Fibroblast of skin of left biceps (primary cell): ENCODE data around the gene HHAT.
"Not testable (repeated sequence)": the region's sequence is repeated elsewhere in the genome, so short reads cannot be mapped to it uniquely, and the experiment has no call there.

Experiments used
- DNase-seq, 2 experiments: peaks; one replicate each; pipeline ENCODE4 v3.0.0-alpha.2; 2013; ENCODE audit warnings: low read depth in 2 of 2

The HHAT gene

DNA sequence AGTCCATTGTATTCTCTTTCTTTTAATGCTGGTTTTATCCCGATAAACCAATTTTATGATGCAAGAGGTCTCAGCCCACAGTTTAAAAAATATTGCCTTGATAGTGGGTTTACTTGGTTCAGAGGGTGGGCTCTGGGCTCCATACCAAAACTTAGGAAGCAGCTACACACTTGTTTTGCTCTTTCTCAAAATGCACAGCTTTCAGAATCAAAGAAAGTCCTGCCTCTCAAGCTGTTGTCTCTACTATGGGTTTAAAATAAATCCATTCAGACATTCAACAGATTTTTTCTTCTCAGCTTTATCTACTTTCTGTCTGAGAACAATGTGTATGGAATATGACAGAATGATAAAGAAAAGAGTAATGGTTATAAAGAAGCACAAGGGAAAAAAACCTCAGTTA, 14.8 kb upstream of the HHAT start:
- no peak for DNase-seq

GRCh38 chr1:210315529-210315928, 13.2 kb upstream of the HHAT start:
- no peak for DNase-seq

DNA sequence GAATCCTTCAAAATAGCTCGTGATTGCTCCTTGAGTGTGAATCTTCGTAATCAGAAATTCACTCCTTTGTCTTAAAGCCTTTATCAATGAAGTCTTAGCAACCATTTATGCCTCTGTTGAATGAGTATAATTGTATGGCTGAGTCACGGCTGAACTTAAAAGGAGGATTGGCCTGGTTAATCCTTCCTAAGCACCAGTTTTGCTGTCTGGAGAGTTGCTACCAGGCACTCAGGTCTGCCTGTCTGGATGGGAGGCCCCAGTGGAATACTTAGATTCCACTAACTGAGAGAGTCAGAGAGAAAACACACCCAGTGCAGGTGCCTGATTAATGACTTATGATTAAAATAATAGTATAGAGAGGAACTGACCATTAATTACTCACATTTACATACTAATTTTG, 7.6 kb upstream of the HHAT start:
- no peak for DNase-seq

DNA sequence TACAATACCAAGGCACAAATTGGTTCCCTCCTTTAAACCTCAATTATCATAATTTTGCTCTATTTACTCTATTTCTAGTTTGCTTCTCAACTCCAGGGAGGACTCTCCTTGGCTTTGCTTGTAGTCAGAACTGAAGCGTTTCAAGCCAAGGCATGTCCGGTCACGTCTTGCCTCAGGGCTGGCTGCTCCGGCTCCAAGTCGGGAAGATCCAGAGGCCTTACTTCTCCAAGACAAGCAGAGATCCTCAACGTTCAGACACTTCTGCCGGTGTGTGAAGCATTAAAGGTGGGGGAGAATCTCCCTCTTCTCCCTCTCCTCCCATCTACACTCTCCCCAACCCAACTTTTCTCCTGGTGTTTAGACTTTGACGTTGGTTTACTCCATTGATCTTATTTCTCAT, 7.2 kb upstream of the HHAT start:
- no peak for DNase-seq

GRCh38 chr1:210323957-210324356, 4.7 kb upstream of the HHAT start:
- DNase-seq = no peak

DNA sequence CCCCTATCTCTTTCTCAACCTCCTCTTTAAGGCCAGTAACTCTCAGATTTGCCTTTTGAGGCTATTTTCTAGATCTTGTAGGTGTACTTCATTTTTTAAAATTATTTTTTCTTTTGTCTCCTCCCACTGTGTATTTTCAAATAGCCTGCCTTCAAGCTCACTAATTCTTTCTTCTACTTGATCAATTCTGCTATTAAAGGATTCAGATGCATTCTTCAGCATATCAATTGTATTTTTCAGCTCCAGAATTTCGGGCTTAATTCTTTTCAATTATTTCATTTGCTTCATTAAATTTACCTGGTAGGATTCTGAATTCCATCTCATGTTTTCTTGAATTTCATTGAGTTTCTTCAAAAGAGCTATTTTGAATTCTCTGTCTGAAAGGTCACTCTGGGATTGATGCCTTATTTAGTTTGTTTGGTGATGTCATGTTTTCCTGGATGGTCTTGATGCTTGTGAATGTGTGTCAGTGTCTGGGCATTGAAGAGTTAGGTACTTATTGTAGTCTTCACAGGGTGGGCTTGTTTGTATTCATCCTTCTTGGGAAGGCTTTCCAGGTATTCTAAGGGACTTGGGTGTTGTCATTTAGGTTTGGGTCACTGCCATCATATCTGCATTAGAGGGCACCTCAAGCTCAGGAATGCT, 3.6 kb upstream of the HHAT start:
- no peak for DNase-seq

GRCh38 chr1:210328032-210328745, 513 bp upstream of the HHAT start:
- no peak for DNase-seq

GRCh38 chr1:210330279-210330866, 1.7 kb downstream of the HHAT start:
- DNase-seq = no peak

- no peak for DNase-seq
Measured at GRCh38 chr1:210332233-210332632, 3.5 kb downstream of the HHAT start.

DNA sequence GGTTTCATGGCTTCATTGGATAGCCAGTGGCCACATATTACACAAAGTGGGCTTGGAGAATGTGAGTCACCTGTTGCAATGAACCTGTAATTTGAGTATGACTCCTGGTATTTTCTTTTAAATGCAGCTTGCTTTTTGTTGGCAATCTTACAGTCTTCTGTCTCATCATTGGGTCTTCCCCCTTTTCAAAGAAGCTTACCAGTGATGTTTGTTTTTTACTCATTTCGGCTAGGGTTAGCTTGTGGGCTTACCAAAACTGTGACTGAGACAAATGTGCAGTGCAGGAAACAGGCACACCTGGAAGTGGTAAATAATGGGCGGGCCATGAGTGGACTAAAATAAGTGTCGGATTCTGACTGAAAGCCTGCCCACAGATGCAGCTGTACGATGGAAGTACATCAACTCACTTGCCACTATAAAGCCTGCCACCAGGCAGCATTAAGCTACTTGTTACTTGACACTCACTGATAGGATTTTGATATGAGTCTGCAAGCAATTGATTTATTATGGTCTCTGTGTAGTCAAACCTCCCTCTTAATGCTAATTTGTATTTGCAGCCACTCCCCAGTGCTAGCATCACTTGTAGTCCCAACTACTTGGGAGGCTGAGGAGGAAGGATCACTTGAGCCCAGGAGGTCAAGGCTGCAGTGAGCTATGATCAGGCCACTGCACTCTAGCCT, 4.2 kb downstream of the HHAT start:
- DNase-seq = no peak

GRCh38 chr1:210335001-210335400, 6.3 kb downstream of the HHAT start:
- DNase-seq = no peak

DNA sequence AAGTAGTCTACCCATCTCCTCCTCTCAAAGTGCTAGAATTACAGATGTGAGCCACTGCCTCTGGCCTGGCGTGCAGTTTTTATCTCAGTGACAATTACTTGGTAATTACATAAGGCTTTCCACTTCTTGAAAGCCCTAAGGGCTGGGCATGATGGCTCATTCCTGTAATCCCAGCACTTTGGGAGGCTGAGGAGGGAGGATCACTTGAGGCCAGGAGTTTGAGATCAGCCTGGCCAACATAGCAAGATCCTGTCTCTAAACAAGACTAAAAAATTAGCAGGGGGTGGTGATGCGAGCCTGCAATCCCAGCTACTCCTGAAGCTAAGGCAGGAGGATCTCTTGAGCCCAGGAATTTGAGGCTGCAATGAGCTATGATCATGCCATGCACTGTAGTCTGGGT, 7.7 kb downstream of the HHAT start:
- DNase-seq = no peak

DNA sequence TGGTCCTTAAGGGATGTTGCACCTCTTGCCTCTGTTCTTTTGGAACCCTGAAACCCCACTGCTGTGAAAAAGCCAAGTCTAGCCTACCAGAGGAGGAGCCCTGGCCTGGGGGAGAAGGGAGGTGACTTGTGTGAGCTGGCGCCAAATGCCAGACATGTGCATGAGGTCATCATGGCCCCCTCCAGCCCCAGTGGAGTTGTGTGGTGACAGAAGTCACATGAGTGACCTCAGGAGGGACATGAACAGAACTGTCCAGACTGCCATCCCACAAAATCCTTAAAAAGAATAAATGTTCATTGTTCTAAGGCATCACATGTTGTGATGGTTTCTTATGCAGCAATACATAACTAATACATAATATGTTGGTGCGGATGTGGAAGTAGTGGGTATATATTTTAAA, 10.8 kb downstream of the HHAT start:
- DNase-seq = no peak

DNA sequence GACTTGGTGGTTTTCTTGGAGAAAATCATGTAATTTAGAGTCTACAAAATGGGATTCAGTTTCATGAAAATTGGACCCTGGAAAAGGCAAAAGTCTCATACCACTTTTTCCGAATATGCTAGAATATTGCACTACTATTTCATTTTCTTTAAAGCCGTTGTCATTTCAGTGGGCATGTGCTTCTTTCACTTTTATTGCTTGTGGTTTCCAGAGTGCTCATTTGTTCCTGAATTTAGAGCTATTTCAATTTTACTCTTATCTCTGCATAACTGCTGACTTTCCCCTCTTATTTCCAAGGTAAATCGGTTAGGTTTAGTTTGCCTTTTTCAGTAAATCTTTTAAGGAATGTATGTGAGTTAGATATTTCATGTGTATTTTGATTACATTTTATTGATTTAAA, 11.6 kb downstream of the HHAT start:
- no peak for DNase-seq

DNA sequence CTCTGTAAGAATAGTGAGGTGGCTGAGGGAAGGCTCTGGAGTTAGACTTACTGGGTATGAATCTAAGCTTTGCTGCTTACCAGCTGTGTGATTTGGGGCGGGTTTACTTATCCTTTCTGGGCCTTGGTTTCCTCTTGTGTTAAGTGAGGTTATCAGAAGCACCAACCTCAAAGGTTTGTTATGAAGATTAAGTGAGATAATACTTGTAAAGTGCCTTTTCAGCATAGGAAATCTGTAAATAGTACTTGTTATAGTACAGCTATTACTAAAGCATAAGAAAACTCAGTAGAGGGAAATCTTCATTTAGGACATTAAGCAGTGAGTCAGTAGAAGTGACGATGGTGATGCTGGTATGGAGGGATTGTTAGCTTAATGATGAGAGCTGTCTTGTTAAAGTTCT, 12.1 kb downstream of the HHAT start:
- no peak for DNase-seq

DNA sequence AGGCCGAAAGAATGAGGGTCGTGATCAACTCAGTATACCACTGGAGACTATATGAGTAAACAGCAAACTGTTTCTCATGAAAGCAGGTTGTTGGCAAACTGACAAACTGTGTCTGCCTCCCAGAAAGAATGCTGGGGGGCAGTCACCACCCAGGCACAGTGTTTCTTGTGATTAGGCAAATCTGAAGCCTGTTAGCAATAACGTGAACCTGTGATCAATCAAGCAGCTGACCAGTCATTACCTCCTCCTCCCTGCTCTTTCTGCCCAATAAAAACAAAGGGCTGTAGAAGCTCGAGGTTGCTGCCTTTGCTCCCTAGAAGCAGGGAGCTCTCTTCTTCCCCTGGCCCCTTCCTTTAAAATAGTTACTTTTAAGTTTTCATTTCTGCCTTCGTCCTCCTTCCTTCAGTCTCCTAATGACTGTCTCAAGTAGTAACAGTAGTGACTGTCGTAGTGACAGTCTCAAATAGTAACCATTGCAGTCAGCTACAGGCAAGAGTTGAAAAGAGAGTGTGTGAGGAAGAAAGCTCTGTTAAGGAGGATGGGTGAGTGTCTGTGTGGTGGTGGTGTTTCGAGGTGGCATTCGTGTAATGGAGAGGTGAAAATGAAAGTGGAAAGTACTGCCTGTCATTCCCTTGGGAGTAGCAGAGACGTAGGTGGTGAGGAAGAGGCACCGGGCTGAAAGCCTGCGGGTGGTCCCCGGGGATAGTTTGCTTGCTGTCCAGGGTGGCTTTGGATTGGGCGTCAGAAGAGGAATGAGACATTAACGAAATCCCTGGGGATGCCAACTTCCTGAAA, 14.5 kb downstream of the HHAT start:
- DNase-seq = no peak

- no peak for DNase-seq
Measured at GRCh38 chr1:210344706-210345105, 16.0 kb downstream of the HHAT start.

DNA sequence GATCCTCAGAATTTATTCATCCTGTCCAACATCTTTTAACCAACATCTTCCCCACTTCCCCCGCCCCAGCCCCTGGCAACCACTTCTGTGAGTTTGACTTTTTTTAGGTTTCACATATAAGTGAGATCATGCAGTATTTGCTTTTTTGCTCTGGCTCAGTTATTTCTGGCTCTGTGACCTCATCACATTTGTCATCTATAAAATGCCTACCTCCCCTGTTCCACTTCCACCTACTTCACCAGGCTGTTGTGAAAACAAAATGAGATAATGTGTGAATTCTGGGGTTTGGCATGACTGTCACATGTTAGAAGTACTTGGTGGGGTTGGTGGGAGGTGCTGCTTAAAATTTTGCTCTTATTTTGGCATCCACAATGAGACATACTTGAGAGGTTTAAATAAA, 18.4 kb downstream of the HHAT start:
- no peak for DNase-seq

GRCh38 chr1:210351496-210351895, 22.8 kb downstream of the HHAT start:
- no peak for DNase-seq

DNA sequence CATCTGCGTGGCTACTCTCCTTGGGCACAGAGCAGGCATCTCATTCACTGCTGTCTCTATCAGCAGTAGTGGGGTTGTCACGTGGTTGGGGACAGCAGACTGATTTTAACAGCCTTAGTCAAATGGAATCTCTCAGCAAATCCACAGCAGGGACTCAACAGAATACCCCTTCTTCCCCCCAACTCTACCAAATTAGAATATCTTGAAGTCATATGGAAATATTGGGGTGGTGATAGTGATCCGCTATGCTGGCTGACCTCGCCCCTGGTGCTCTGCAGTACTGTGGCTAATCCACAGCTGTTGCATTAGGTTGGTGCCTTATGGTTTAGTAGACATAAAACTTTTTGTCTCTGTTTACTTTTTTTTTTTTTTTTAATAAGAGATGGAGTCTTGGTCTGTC, 23.9 kb downstream of the HHAT start:
- DNase-seq = no peak

DNA sequence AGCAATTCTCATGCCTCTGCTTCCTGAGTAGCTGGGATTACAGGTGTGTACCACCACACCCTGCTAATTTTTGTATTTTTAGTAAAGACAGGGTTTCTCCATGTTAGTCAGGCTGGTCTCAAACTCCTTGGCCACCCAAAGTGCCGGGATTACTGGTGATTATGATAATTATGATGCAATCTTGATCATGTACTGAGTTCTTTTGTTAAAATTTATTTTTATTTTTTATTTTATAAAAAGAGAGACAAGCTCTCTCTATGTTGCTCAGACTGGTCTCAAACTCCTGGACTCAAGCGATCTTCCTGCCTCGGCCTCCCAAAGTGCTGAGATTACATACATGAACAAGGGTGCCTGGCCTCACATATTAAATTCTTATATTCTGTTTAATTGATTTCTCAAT, 25.6 kb downstream of the HHAT start:
- not testable (repeated sequence) for DNase-seq

DNA sequence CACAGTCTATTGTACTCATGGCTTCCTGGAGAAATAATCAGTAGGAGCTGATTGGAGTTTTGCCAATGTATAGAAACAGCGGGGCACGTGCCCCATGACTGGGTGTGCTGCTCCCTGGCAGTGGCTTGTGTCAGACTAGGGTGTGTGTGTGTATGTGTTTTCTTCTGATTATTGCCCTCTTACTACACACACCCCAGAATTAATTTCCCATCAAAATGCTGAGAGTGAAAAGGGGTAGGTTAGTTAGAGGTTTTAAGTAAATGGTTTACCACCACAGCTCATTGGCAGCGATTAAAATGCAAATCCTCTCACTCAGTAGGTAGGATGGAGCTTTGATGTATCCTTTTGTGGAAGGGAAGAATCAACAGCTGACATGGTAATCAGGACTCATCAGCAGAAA, 29.9 kb downstream of the HHAT start:
- DNase-seq = no peak
